Panc1 (cell line): ENCODE results near the gene ARFGEF3.

Experiments
- CTCF ChIP-seq: fragments of 450-650 bp; IDR thresholded peaks from 2 replicates; pipeline ENCODE4 v1.5.1; 2017; ENCODE audit warnings: mild to moderate bottlenecking
- POLR2AphosphoS5 ChIP-seq: IDR thresholded peaks from 2 replicates; pipeline ENCODE4 v1.6.1; 2012; ENCODE audit warnings: mild to moderate bottlenecking, low read depth, low read length, moderate library complexity
- REST ChIP-seq, 2 experiments: IDR thresholded peaks; 2 replicates each; pipeline ENCODE4 v1.6.1; 2011 to 2012; ENCODE audit warnings: low read depth in 2 of 2, control low read depth in 1 of 2, low read length in 1 of 2, mild to moderate bottlenecking in 1 of 2, moderate library complexity in 1 of 2; ENCODE audit not compliant: insufficient read depth in 1 of 2
- SIN3A ChIP-seq: IDR thresholded peaks from 2 replicates; pipeline ENCODE4 v1.6.1; 2012; ENCODE audit warnings: low read depth, mild to moderate bottlenecking, low read length, moderate library complexity, borderline replicate concordance; ENCODE audit not compliant: insufficient read depth
- TCF7L2 ChIP-seq: IDR thresholded peaks from 2 replicates; pipeline ENCODE4 v1.6.1; 2011; ENCODE audit warnings: mild to moderate bottlenecking, low read depth, low read length, inconsistent platforms

GRCh38 chr6:138302554-138302953 lies 140.8 kb downstream of the ARFGEF3 start:
- TF ChIP-seq CTCF (no peak), REST (IDR thresholded peaks at IDR 0.05; ENCODE audit: insufficient read depth in 1 of 2, low read depth in 2 of 2, low read length in 1 of 2) (no peak), POLR2AphosphoS5 (no peak), SIN3A (no peak), TCF7L2 (no peak)
